ENCODE measurements around the gene FSTL5. TPM values are rescaled to one million over a fixed set of nuclear protein-coding genes. Genes with fewer than 3 reads are reported as not detected.

The FSTL5 gene
- total and polyA plus RNA-seq, 9 of the 15 experiments (the other 6 are each of a cell fraction or from before 2014, with no cell fraction given) = 0.09 to 3.1 (median 0.50) TPM; not detected in 1

DNA sequence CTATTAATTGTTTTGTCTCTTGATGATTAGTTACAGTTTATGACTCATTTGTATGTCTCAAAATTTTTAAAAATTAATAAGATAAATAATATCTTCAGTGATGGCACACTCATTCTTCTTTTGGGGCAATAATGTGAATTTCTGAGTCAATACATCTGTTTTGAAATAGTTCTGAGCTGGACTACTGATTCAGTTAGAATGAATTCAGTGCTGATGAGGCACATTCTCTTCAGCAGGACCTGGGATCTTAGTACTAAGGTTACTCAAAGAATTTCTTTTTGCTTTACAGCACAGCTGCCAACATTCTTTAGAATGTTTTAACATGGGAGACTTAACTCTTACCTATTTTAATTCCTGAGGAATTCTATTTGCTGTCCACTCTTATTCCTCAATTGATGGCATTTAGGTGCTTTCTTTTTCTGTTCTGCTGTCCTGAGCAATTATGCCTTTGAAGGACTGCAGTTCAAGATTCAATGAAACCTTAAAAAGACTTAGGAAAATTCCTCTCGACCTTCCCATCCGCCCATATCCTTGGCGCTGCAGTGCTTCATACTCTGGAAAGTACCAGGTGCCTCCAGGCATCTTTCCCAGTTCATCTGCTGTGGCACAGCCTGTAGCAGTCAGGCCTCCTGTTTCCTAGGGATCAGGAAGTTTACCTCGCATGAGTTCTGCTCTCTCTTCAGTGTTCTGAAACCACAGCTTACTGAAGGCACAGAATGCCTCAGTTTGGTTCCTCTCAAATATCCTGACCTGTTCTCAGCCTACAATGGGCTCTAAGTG, 213.7 kb downstream of the FSTL5 start:
- POLR2A ChIA-PET = no interaction called here

More for the DNA sequence above, 213.7 kb downstream of the FSTL5 start:
- 0% methylated on average over 3 of the region's 4 CpGs for WGBS (ENCODE audit: insufficient coverage, low coverage, missing lambda C conversion rate)
- Histone ChIP-seq H3K4me3 (no peak overlapping the region), H3K27me3 (ENCODE audit: control insufficient read depth in 2 of 2, insufficient read depth in 2 of 2, low read length in 2 of 2) (no peaks in the 10 kb centered on the region), H3K4me1 (replicated peaks in 1 of 2; ENCODE audit: control insufficient read depth in 2 of 2, insufficient read depth in 2 of 2, low read length in 2 of 2) (no peaks in the 10 kb centered on the region), H3K9me1 (ENCODE audit: control insufficient read depth, insufficient read depth, low read length) (no peaks in the 10 kb centered on the region), H3K36me3 (ENCODE audit: control insufficient read depth, insufficient read depth, low read length) (no peaks in the 10 kb centered on the region), H3K9ac (ENCODE audit: insufficient read depth in 1 of 2, low read depth in 2 of 2, low read length in 2 of 2) (no peak overlapping the region), H2AFZ (ENCODE audit: low read depth, low read length) (no peak overlapping the region), H3K79me2 (ENCODE audit: control insufficient read depth, insufficient read depth, low read length) (no peaks in the 10 kb centered on the region), H3K27ac (ENCODE audit: extremely low read depth, low read depth, low read length) (no peak overlapping the region), H3K4me2 (ENCODE audit: insufficient read depth, low read length) (no peak overlapping the region), H4K20me1 (replicated peaks; ENCODE audit: control insufficient read depth, insufficient read depth, low read length) (no peaks in the 10 kb centered on the region), H3K9me3 (replicated peaks; ENCODE audit: control insufficient read depth, insufficient read depth, low read depth, low read length) (no peaks in the 10 kb centered on the region)
- ATAC-seq (no peak), DNase-seq (ENCODE audit: extremely low read depth in 1 of 4, low spot score in 3 of 4) (no peak), FAIRE-seq (no peak)
- intact Hi-C loops (cut with micrococcal nuclease) (no loop called here), in situ Hi-C loops (cut with MboI) (no loop called here)
- CTCF ChIA-PET (ENCODE audit: low intra/inter-chr PET ratio) = interaction anchor here (0.6 kb wide), 1 partner anchor 1312 kb away, joined by 4 read pairs; no protein-coding TSS in a partner anchor
- no TSS peak for BruUV-seq (replicated peaks)
- TF ChIP-seq CBFA2T2 (conservative IDR thresholded peaks at IDR 0.05) (no peak), KLF16 (IDR thresholded peaks at IDR 0.05) (no peak)
- TF ChIP-seq, protein P1, sequence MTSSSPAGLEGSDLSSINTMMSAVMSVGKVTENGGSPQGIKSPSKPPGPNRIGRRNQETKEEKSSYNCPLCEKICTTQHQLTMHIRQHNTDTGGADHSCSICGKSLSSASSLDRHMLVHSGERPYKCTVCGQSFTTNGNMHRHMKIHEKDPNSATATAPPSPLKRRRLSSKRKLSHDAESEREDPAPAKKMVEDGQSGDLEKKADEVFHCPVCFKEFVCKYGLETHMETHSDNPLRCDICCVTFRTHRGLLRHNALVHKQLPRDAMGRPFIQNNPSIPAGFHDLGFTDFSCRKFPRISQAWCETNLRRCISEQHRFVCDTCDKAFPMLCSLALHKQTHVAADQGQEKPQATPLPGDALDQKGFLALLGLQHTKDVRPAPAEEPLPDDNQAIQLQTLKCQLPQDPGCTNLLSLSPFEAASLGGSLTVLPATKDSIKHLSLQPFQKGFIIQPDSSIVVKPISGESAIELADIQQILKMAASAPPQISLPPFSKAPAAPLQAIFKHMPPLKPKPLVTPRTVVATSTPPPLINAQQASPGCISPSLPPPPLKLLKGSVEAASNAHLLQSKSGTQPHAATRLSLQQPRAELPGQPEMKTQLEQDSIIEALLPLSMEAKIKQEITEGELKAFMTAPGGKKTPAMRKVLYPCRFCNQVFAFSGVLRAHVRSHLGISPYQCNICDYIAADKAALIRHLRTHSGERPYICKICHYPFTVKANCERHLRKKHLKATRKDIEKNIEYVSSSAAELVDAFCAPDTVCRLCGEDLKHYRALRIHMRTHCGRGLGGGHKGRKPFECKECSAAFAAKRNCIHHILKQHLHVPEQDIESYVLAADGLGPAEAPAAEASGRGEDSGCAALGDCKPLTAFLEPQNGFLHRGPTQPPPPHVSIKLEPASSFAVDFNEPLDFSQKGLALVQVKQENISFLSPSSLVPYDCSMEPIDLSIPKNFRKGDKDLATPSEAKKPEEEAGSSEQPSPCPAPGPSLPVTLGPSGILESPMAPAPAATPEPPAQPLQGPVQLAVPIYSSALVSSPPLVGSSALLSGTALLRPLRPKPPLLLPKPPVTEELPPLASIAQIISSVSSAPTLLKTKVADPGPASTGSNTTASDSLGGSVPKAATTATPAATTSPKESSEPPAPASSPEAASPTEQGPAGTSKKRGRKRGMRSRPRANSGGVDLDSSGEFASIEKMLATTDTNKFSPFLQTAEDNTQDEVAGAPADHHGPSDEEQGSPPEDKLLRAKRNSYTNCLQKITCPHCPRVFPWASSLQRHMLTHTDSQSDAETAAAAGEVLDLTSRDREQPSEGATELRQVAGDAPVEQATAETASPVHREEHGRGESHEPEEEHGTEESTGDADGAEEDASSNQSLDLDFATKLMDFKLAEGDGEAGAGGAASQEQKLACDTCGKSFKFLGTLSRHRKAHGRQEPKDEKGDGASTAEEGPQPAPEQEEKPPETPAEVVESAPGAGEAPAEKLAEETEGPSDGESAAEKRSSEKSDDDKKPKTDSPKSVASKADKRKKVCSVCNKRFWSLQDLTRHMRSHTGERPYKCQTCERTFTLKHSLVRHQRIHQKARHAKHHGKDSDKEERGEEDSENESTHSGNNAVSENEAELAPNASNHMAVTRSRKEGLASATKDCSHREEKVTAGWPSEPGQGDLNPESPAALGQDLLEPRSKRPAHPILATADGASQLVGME (CRISPR knock-in tag; IDR thresholded peaks at IDR 0.05) = no peak
